ENCODE results near the gene PRPS2. TPM values are rescaled to one million over a fixed set of nuclear protein-coding genes. Genes with fewer than 3 reads are reported as not detected.

Gene PRPS2
- total RNA-seq (10 to 100 TPM; 20.9 to 31.6 (median 30.6) TPM), total RNA-seq (24.2 to 108 (median 39.3) reads per million in 29 experiments)
- 26.5 TPM for total RNA-seq (2013)

DNA sequence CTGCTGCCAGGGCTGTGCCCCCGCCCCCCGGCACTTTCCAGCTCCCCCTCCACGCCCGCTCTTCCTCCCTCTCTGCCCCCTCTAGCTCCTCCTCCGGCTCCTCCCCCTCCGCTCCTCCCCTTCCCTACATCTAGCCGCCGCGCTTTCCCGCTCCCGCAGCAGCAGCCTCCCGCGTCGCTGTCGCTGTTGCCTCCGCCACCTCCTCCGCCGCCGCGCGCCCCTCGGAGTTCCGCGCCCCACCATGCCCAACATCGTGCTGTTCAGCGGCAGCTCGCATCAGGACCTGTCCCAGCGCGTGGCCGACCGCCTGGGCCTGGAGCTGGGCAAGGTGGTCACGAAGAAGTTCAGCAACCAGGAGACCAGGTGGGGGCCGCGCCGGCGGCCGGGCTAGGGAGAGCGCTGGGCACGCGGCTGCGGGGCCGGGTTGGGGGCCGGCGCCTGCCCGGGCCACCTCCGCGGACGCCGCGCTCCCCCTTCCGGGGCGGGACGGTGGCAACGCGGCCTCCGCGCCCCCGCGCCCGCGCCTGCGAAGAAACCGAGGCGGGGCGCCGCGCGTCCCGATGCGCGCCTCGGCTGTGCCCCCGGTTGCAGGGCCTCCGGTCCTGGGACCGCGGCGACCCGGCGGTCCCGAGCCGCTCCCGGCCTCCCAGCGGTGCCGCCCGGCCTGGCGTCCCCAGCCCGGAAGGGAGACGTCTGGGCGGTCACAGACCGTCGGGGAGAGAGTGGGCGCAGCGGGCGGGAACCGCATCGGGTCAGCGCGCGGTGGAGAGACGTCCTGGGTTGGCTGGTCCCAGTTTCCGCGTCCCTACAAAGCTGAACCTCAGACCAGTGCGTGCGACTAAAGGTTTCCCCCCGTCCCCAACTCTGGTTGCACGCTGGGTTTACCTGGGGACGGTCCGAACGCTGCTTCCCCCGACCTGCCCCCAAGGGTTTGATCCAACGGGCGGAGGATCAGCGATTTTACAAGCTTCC is at the start of gene PRPS2:
Gene PRPS2 (plus strand): TSS at position 156 of the 972 bp plus-strand sequence. CDS start 86 bp downstream, at position 242.
- H3K36me3 Mint-ChIP-seq, result no peaks in the 10 kb centered on the region
- Histone ChIP-seq H3K4me3 (ENCODE audit: control insufficient read depth in 1 of 2, extremely low read depth in 1 of 2, low read length in 1 of 2) (peak within 1 kb of the TSS; percentile 72 to 83), H3K4me1 (ENCODE audit: control insufficient read depth in 1 of 2, extremely low read depth in 1 of 2, insufficient read depth in 2 of 2, low read length in 2 of 2) (peaks cover 0 to 10% of the 10 kb centered on the region in 2 experiments), H3K27me3 (replicated peaks in 1 of 2; ENCODE audit: control insufficient read depth in 2 of 2, extremely low read depth in 1 of 2, insufficient read depth in 2 of 2, low read length in 1 of 2) (no peaks in the 10 kb centered on the region), H3K27ac (ENCODE audit: low read length) (peak within 1 kb of the TSS; percentile 34), H3K9me3 (no peaks in the 10 kb centered on the region), H3K36me3 (ENCODE audit: control insufficient read depth in 2 of 2, extremely low read depth in 1 of 2, insufficient read depth in 1 of 2, low read length in 1 of 2) (no peaks in the 10 kb centered on the region)
- peak within 1 kb of the TSS; percentile 77 to 86 (median 83) for H3K4me3 Mint-ChIP-seq
- peaks cover 2 to 7% of the 10 kb centered on the region in 2 donors for H3K27me3 Mint-ChIP-seq
- POLR2A ChIA-PET, result interaction anchor here (0.6 to 0.9 kb wide), 4 partner anchors 320 to 1237 kb away, joined by 3 to 8 read pairs (median 3); no protein-coding TSS in a partner anchor
- under 1% methylated on average over 74 of the region's 113 CpGs for WGBS (ENCODE audit: insufficient coverage)
- DNase-seq, result peak; percentile 39 to 75 (median 61)
- peaks cover 22 to 33% (median 25%) of the 10 kb centered on the region in 3 donors for H3K4me1 Mint-ChIP-seq
- H3K9me3 Mint-ChIP-seq, result no peaks in the 10 kb centered on the region
- ATAC-seq (replicated peaks in 1 of 4), result peak; percentile 89 to 94 (median 92)
- CTCF ChIA-PET, result interaction anchor here (0.6 to 2.6 kb wide), 7 partner anchors 11 to 1154 kb away, joined by 3 to 20 read pairs (median 3); no protein-coding TSS in a partner anchor
- peak within 1 kb of the TSS; percentile 55 to 76 for H3K27ac Mint-ChIP-seq

DNA sequence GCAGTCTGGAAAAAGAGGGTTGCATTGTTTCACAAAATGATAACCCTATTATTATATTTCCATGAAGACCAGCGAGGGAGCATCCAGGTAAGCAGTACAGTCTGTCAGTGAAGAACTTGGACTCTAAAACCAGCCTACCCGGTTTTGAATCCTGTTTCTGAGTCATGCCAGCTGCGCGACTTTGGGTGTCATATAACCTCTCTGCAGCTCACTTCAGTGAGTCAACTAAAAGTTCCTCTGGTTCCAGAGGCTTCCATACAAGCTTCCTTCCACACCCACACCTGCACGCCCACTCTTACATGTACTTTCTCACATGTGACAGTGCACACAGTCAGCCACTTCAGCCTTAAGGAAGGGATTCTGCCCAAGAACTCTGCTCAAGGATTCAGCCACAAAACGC is 49.8 kb upstream of the PRPS2 start:
- no peak for ATAC-seq (replicated peaks in 1 of 4)
- POLR2A ChIA-PET, result no interaction called here
- H3K36me3 ChIP-seq (ENCODE audit: control insufficient read depth in 2 of 2, extremely low read depth in 1 of 2, insufficient read depth in 1 of 2, low read length in 1 of 2), result no peaks in the 10 kb centered on the region
- H3K4me1 ChIP-seq (ENCODE audit: control insufficient read depth in 1 of 2, extremely low read depth in 1 of 2, insufficient read depth in 2 of 2, low read length in 2 of 2), result no peaks in the 10 kb centered on the region
- H3K4me3 Mint-ChIP-seq, result no peak overlapping the region
- no peaks in the 10 kb centered on the region for H3K9me3 Mint-ChIP-seq
- DNase-seq, result no peak
- H3K27ac Mint-ChIP-seq, result no peak overlapping the region
- no peak overlapping the region for H3K27ac ChIP-seq (ENCODE audit: low read length)
- no peaks in the 10 kb centered on the region for H3K4me1 Mint-ChIP-seq
- H3K36me3 Mint-ChIP-seq, result no peaks in the 10 kb centered on the region
- 83% methylated on average over 3 of the region's 6 CpGs for WGBS (ENCODE audit: insufficient coverage)
- peaks cover 2 to 37% of the 10 kb centered on the region in 2 donors for H3K27me3 Mint-ChIP-seq
- H3K4me3 ChIP-seq (ENCODE audit: control insufficient read depth in 1 of 2, extremely low read depth in 1 of 2, low read length in 1 of 2), result no peak overlapping the region
- H3K9me3 ChIP-seq, result no peaks in the 10 kb centered on the region
- peaks cover 0 to 3% of the 10 kb centered on the region in 2 experiments for H3K27me3 ChIP-seq (replicated peaks in 1 of 2; ENCODE audit: control insufficient read depth in 2 of 2, extremely low read depth in 1 of 2, insufficient read depth in 2 of 2, low read length in 1 of 2)
- CTCF ChIA-PET, result no interaction called here

DNA sequence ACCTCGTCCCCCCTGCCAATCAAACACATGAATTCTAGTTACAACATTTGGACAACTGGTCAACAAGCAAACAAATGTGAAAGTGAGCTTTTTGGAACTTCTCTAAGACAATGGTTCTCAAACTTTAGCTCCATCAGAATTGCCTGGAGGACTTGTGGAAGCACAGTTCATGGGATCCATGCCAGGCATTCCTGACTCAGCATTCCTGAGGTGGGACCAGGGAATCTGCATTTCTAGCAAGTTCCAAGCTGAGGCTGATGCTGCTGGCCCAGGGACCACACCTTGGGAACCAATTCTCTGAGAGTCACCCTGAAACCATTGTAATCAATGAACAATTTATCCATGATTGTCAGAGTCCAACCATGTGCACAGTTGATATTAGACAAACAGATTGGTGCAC is 43.8 kb upstream of the PRPS2 start:
- Histone ChIP-seq H3K27ac (ENCODE audit: low read length) (no peak overlapping the region), H3K36me3 (ENCODE audit: control insufficient read depth in 2 of 2, extremely low read depth in 1 of 2, insufficient read depth in 1 of 2, low read length in 1 of 2) (no peaks in the 10 kb centered on the region), H3K9me3 (no peaks in the 10 kb centered on the region), H3K4me1 (ENCODE audit: control insufficient read depth in 1 of 2, extremely low read depth in 1 of 2, insufficient read depth in 2 of 2, low read length in 2 of 2) (no peaks in the 10 kb centered on the region), H3K4me3 (ENCODE audit: control insufficient read depth in 1 of 2, extremely low read depth in 1 of 2, low read length in 1 of 2) (no peak overlapping the region), H3K27me3 (replicated peaks in 1 of 2; ENCODE audit: control insufficient read depth in 2 of 2, extremely low read depth in 1 of 2, insufficient read depth in 2 of 2, low read length in 1 of 2) (no peaks in the 10 kb centered on the region)
- DNase-seq, result no peak
- peaks cover 0 to 22% of the 10 kb centered on the region in 2 donors for H3K27me3 Mint-ChIP-seq
- no peak overlapping the region for H3K27ac Mint-ChIP-seq
- H3K36me3 Mint-ChIP-seq, result no peaks in the 10 kb centered on the region
- no peak overlapping the region for H3K4me3 Mint-ChIP-seq
- peaks cover 6 to 7% (median 7%) of the 10 kb centered on the region in 3 donors for H3K9me3 Mint-ChIP-seq
- ATAC-seq (replicated peaks in 1 of 4), result no peak
- POLR2A ChIA-PET, result interaction anchor here in 1 of 2 donors (0.6 kb wide), 1 partner anchor 947 kb away, joined by 6 read pairs; no protein-coding TSS in a partner anchor
- no peaks in the 10 kb centered on the region for H3K4me1 Mint-ChIP-seq
- no CpG with 5 or more reads among the region's 1 CpG for WGBS (ENCODE audit: insufficient coverage)
- CTCF ChIA-PET, result no interaction called here

DNA sequence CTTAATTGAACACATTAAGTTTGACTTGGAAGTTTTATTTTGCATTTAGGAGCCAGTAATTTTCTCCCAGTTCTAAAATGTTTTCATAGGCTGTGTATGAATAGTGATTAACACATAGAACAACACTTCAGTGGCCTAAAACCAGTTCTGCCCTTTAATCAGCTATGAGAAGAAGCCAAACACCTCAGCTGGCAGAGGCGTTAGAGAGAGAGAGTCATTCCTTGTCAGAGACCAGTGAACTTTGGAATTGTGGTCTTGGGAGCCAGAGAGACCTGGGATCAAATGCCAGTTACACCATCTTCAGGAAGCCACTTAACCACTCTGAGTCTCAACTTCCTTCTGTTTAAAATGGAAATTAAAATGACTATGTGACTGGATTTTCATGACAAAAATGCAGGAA is 39.3 kb upstream of the PRPS2 start:
- H3K4me3 ChIP-seq (ENCODE audit: control insufficient read depth in 1 of 2, extremely low read depth in 1 of 2, low read length in 1 of 2), result no peak overlapping the region
- Mint-ChIP-seq H3K27me3 (peaks cover 0 to 19% of the 10 kb centered on the region in 2 donors), H3K4me1 (no peaks in the 10 kb centered on the region), H3K9me3 (peaks cover 6 to 7% (median 7%) of the 10 kb centered on the region in 3 donors), H3K36me3 (no peaks in the 10 kb centered on the region), H3K4me3 (no peak overlapping the region), H3K27ac (no peak overlapping the region)
- CTCF ChIA-PET, result no interaction called here
- no peak overlapping the region for H3K27ac ChIP-seq (ENCODE audit: low read length)
- no CpG with 5 or more reads among the region's 1 CpG for WGBS (ENCODE audit: insufficient coverage)
- POLR2A ChIA-PET, result no interaction called here
- DNase-seq (no peak), ATAC-seq (replicated peaks in 1 of 4) (no peak)
- H3K27me3 ChIP-seq (replicated peaks in 1 of 2; ENCODE audit: control insufficient read depth in 2 of 2, extremely low read depth in 1 of 2, insufficient read depth in 2 of 2, low read length in 1 of 2), result no peaks in the 10 kb centered on the region
- H3K36me3 ChIP-seq (ENCODE audit: control insufficient read depth in 2 of 2, extremely low read depth in 1 of 2, insufficient read depth in 1 of 2, low read length in 1 of 2), result no peaks in the 10 kb centered on the region
- no peaks in the 10 kb centered on the region for H3K4me1 ChIP-seq (ENCODE audit: control insufficient read depth in 1 of 2, extremely low read depth in 1 of 2, insufficient read depth in 2 of 2, low read length in 2 of 2)
- H3K9me3 ChIP-seq, result no peaks in the 10 kb centered on the region

DNA sequence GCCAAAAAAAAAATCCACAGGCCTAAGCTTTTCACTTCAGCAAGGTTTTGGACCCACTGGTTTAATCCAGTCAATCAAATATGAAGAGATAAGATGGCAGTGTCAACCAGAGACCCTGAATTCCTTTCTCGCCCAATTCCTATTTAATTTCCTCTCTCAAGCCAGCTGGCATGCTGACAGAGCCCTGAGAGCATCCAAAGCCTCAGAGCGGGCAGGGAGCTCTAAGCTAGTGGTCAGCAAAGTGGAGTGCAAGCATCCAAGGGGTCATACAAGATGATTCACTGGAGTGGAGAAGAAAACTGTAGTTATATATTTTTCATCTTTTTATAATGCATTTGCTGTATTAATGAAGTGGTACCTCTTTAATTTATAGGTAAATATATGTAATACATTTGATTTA is 37.8 kb upstream of the PRPS2 start:
- no peak for DNase-seq
- ChIA-PET CTCF (no interaction called here), POLR2A (no interaction called here)
- no peaks in the 10 kb centered on the region for H3K9me3 ChIP-seq
- no peaks in the 10 kb centered on the region for H3K4me1 Mint-ChIP-seq
- no peak overlapping the region for H3K27ac Mint-ChIP-seq
- no CpG with 5 or more reads among the region's 2 CpGs for WGBS (ENCODE audit: insufficient coverage)
- no peaks in the 10 kb centered on the region for H3K36me3 Mint-ChIP-seq
- H3K36me3 ChIP-seq (ENCODE audit: control insufficient read depth in 2 of 2, extremely low read depth in 1 of 2, insufficient read depth in 1 of 2, low read length in 1 of 2), result no peaks in the 10 kb centered on the region
- H3K27me3 ChIP-seq (replicated peaks in 1 of 2; ENCODE audit: control insufficient read depth in 2 of 2, extremely low read depth in 1 of 2, insufficient read depth in 2 of 2, low read length in 1 of 2), result no peaks in the 10 kb centered on the region
- H3K4me3 ChIP-seq (ENCODE audit: control insufficient read depth in 1 of 2, extremely low read depth in 1 of 2, low read length in 1 of 2), result no peak overlapping the region
- H3K27ac ChIP-seq (ENCODE audit: low read length), result no peak overlapping the region
- peaks cover 2 to 32% of the 10 kb centered on the region in 2 donors for H3K27me3 Mint-ChIP-seq
- no peak overlapping the region for H3K4me3 Mint-ChIP-seq
- ATAC-seq (replicated peaks in 1 of 4), result no peak
- H3K4me1 ChIP-seq (ENCODE audit: control insufficient read depth in 1 of 2, extremely low read depth in 1 of 2, insufficient read depth in 2 of 2, low read length in 2 of 2), result no peaks in the 10 kb centered on the region
- H3K9me3 Mint-ChIP-seq, result peaks cover 6 to 7% (median 7%) of the 10 kb centered on the region in 3 donors

DNA sequence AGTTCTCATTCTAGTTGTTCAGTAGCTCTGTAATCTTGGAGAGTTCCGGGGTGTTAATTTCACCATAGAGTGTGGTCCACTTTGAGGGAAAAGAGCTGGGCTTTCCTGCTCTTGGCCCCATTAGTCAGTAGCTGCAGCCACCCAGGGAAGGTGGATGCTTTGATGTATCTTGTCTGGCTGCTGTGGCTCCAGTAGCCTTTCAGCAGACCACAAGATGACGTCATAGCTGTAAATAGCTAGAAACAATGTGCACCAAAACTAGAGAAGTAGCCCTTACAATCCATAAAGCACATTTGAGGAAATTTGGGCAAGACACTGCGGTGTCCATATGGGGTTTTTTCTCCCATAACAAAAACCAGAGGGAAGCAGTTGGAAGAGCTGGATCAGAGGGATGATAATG is 32.9 kb upstream of the PRPS2 start:
- ChIA-PET POLR2A (no interaction called here), CTCF (interaction anchor here in 1 of 2 donors (0.5 kb wide), 1 partner anchor 14 kb away, joined by 3 read pairs; no protein-coding TSS in a partner anchor)
- H3K36me3 ChIP-seq (ENCODE audit: control insufficient read depth in 2 of 2, extremely low read depth in 1 of 2, insufficient read depth in 1 of 2, low read length in 1 of 2), result no peaks in the 10 kb centered on the region
- H3K4me3 ChIP-seq (ENCODE audit: control insufficient read depth in 1 of 2, extremely low read depth in 1 of 2, low read length in 1 of 2), result no peak overlapping the region
- no peak for ATAC-seq (replicated peaks in 1 of 4)
- Mint-ChIP-seq H3K4me3 (no peak overlapping the region), H3K27me3 (peaks cover 2 to 43% of the 10 kb centered on the region in 2 donors), H3K27ac (no peak overlapping the region), H3K4me1 (no peaks in the 10 kb centered on the region), H3K9me3 (no peaks in the 10 kb centered on the region), H3K36me3 (no peaks in the 10 kb centered on the region)
- WGBS (ENCODE audit: insufficient coverage), result 57% methylated on average over 1 of the region's 3 CpGs
- H3K9me3 ChIP-seq, result no peaks in the 10 kb centered on the region
- H3K27ac ChIP-seq (ENCODE audit: low read length), result no peak overlapping the region
- H3K27me3 ChIP-seq (replicated peaks in 1 of 2; ENCODE audit: control insufficient read depth in 2 of 2, extremely low read depth in 1 of 2, insufficient read depth in 2 of 2, low read length in 1 of 2), result no peaks in the 10 kb centered on the region
- H3K4me1 ChIP-seq (ENCODE audit: control insufficient read depth in 1 of 2, extremely low read depth in 1 of 2, insufficient read depth in 2 of 2, low read length in 2 of 2), result no peaks in the 10 kb centered on the region
- no peak for DNase-seq

All from T-cell (primary cell).